NK-92 (cell line): ENCODE results near the gene ARHGAP28.

ENCODE experiments used
- DNase-seq: peaks from one replicate; lab custom pipeline; 2025; ENCODE audit not compliant: unreplicated experiment; lab: John Stamatoyannopoulos, UW

The ARHGAP28 gene

GRCh38 chr18:6866552-6867085, 137.1 kb downstream of the ARHGAP28 start:
- DNase-seq = no peak

GRCh38 chr18:6868033-6868432, 138.5 kb downstream of the ARHGAP28 start:
- no peak for DNase-seq

- no peak for DNase-seq
Measured at GRCh38 chr18:6871566-6871965, 142.1 kb downstream of the ARHGAP28 start.

- no peak for DNase-seq
Measured at GRCh38 chr18:6873040-6873751, 143.7 kb downstream of the ARHGAP28 start.

GRCh38 chr18:6874315-6874714, 144.8 kb downstream of the ARHGAP28 start:
- DNase-seq = no peak

- DNase-seq = no peak
Measured at GRCh38 chr18:6875749-6876148, 146.2 kb downstream of the ARHGAP28 start.

- no peak for DNase-seq
Measured at GRCh38 chr18:6876641-6877041, 147.1 kb downstream of the ARHGAP28 start.

- DNase-seq = no peak
Measured at GRCh38 chr18:6877288-6877687, 147.8 kb downstream of the ARHGAP28 start.

GRCh38 chr18:6878556-6879297, 149.2 kb downstream of the ARHGAP28 start:
- no peak for DNase-seq

- no peak for DNase-seq
Measured at GRCh38 chr18:6879508-6880195, 150.1 kb downstream of the ARHGAP28 start.

- DNase-seq = no peak
Measured at GRCh38 chr18:6881034-6881820, 151.7 kb downstream of the ARHGAP28 start.

- no peak for DNase-seq
Measured at GRCh38 chr18:6882401-6882800, 152.9 kb downstream of the ARHGAP28 start.

GRCh38 chr18:6885006-6885481, 155.5 kb downstream of the ARHGAP28 start:
- DNase-seq = no peak

GRCh38 chr18:6885992-6886796, 156.7 kb downstream of the ARHGAP28 start:
- DNase-seq = no peak

GRCh38 chr18:6886797-6887330, 157.3 kb downstream of the ARHGAP28 start:
- DNase-seq = no peak

- no peak for DNase-seq
Measured at GRCh38 chr18:6891788-6892187, 162.3 kb downstream of the ARHGAP28 start.

GRCh38 chr18:6901286-6901926, 171.9 kb downstream of the ARHGAP28 start:
- no peak for DNase-seq

GRCh38 chr18:6917072-6917471, 187.6 kb downstream of the ARHGAP28 start:
- no peak for DNase-seq
